ENCODE measurements around the gene ATN1.

ATN1 gene

GRCh38 chr12:6921996-6922946 is 5.5 kb upstream of the ATN1 start:
- ChIA-PET POLR2A (interaction anchor here (0.6 to 6.2 kb wide), 3 partner anchors 8 to 22 kb away, joined by 4 to 99 read pairs (median 4); partner anchors contain the start of genes C12orf57, ENO2 and RNU7-1), CTCF (interaction anchor here (0.6 to 6.1 kb wide), 7 partner anchors 10 to 170 kb away, joined by 3 to 52 read pairs (median 4); partner anchors contain the start of genes C12orf57, C1R, MLF2 and RNU7-1)
- no peaks in the 10 kb centered on the region for H3K9me3 ChIP-seq (ENCODE audit: control insufficient read depth, insufficient read depth, low read depth, low read length)
- H3K27ac ChIP-seq (ENCODE audit: extremely low read depth, low read depth, low read length), result no peak overlapping the region
- H3K4me3 ChIP-seq (ENCODE audit: low read depth, low read length), result no peak overlapping the region
- TF ChIP-seq GLIS1 (tag by site-specific recombination; IDR thresholded peaks at IDR 0.05) (peak; percentile 94), ZNF530 (tag by site-specific recombination; IDR thresholded peaks at IDR 0.05; ENCODE audit: low read depth) (no peak), PATZ1 (tag by site-specific recombination; IDR thresholded peaks at IDR 0.05) (peak; percentile 40; the same call in 1 of the 2 replicates), ZNF302 (tag by site-specific recombination; IDR thresholded peaks at IDR 0.05; ENCODE audit: low read depth) (no peak), SP3 (tag by site-specific recombination; IDR thresholded peaks at IDR 0.05) (no peak), PRDM1 (tag by site-specific recombination; IDR thresholded peaks at IDR 0.05) (peak; percentile 81), GLIS2 (tag by site-specific recombination; IDR thresholded peaks at IDR 0.05) (0 out of 2 replicates have a peak, but pooled peaks have one; percentile 21)
- H3K4me1 ChIP-seq (ENCODE audit: control insufficient read depth, insufficient read depth, low read length), result peaks cover 28% of the 10 kb centered on the region
- H3K36me3 ChIP-seq (ENCODE audit: control insufficient read depth in 2 of 2, insufficient read depth in 1 of 2, low read length in 2 of 2), result peaks cover 19 to 51% of the 10 kb centered on the region in 2 experiments

GRCh38 chr12:6923003-6923732 is 4.6 kb upstream of the ATN1 start:
- H3K4me3 ChIP-seq (ENCODE audit: low read depth, low read length), result no peak overlapping the region
- ChIA-PET CTCF (interaction anchor here (0.6 to 6.1 kb wide), 23 partner anchors 10 to 243 kb away, joined by 3 to 53 read pairs (median 7); partner anchors contain the start of genes C12orf57, CDCA3, MLF2 and RNU7-1), POLR2A (interaction anchor here (0.6 to 6.2 kb wide), 3 partner anchors 9 to 50 kb away, joined by 3 to 99 read pairs (median 4); partner anchors contain the start of genes C12orf57, ENO2, RNU7-1 and SPSB2)
- H3K36me3 ChIP-seq (ENCODE audit: control insufficient read depth in 2 of 2, insufficient read depth in 1 of 2, low read length in 2 of 2), result peaks cover 19 to 42% of the 10 kb centered on the region in 2 experiments
- no peaks in the 10 kb centered on the region for H3K9me3 ChIP-seq (ENCODE audit: control insufficient read depth, insufficient read depth, low read depth, low read length)
- peaks cover 28% of the 10 kb centered on the region for H3K4me1 ChIP-seq (ENCODE audit: control insufficient read depth, insufficient read depth, low read length)
- TF ChIP-seq ZNF112 (tag by site-specific recombination; IDR thresholded peaks at IDR 0.05) (no peak), BCL6B (tag by site-specific recombination; IDR thresholded peaks at IDR 0.05) (no peak), ZIC2 (tag by site-specific recombination; IDR thresholded peaks at IDR 0.05) (no peak), ZNF148 (tag by site-specific recombination; IDR thresholded peaks at IDR 0.05; ENCODE audit: borderline replicate concordance) (no peak), ZNF624 (tag by site-specific recombination; IDR thresholded peaks at IDR 0.05) (no peak), ZNF792 (tag by site-specific recombination; IDR thresholded peaks at IDR 0.05) (no peak), ZNF768 (tag by site-specific recombination; IDR thresholded peaks at IDR 0.05) (no peak), ZNF830 (tag by site-specific recombination; IDR thresholded peaks at IDR 0.05; ENCODE audit: low read depth) (no peak), ZNF223 (tag by site-specific recombination; IDR thresholded peaks at IDR 0.05) (no peak), ZNF341 (tag by site-specific recombination; IDR thresholded peaks at IDR 0.05; ENCODE audit: low read depth) (no peak), ZNF629 (tag by site-specific recombination; IDR thresholded peaks at IDR 0.05) (no peak)
- no peak overlapping the region for H3K27ac ChIP-seq (ENCODE audit: extremely low read depth, low read depth, low read length)
